ENCODE results near the gene MYCBPAP.

The MYCBPAP gene

GRCh38 chr17:50491505-50491904 lies 16.7 kb upstream of the MYCBPAP start:
- no peaks in the 10 kb centered on the region for H3K27me3 ChIP-seq (ENCODE audit: insufficient read depth, low read depth)
- H3K9ac ChIP-seq, result no peak overlapping the region
- TF ChIP-seq, protein P1, sequence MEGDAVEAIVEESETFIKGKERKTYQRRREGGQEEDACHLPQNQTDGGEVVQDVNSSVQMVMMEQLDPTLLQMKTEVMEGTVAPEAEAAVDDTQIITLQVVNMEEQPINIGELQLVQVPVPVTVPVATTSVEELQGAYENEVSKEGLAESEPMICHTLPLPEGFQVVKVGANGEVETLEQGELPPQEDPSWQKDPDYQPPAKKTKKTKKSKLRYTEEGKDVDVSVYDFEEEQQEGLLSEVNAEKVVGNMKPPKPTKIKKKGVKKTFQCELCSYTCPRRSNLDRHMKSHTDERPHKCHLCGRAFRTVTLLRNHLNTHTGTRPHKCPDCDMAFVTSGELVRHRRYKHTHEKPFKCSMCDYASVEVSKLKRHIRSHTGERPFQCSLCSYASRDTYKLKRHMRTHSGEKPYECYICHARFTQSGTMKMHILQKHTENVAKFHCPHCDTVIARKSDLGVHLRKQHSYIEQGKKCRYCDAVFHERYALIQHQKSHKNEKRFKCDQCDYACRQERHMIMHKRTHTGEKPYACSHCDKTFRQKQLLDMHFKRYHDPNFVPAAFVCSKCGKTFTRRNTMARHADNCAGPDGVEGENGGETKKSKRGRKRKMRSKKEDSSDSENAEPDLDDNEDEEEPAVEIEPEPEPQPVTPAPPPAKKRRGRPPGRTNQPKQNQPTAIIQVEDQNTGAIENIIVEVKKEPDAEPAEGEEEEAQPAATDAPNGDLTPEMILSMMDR (conservative IDR thresholded peaks at IDR 0.05; ENCODE audit: low read depth, low read length), result no peak
- peaks cover 9% of the 10 kb centered on the region for H3K4me1 ChIP-seq (ENCODE audit: low read depth, poor library complexity, severe bottlenecking)
- no peak overlapping the region for H3K27ac ChIP-seq
- H3K4me2 ChIP-seq, result no peak overlapping the region
- no peaks in the 10 kb centered on the region; the same call in 1 of the 2 replicates for H4K20me1 ChIP-seq (ENCODE audit: insufficient read depth)
- no peak overlapping the region for H3K4me3 ChIP-seq (IDR thresholded peaks at IDR 0.05; ENCODE audit: insufficient read depth, low read depth, low read length)
- H2AFZ ChIP-seq (ENCODE audit: low read depth), result no peak overlapping the region
- no peaks in the 10 kb centered on the region for H3K79me2 ChIP-seq (ENCODE audit: insufficient read depth, low read depth)
- no peaks in the 10 kb centered on the region for H3K36me3 ChIP-seq (ENCODE audit: insufficient read depth)

- H3K36me3 ChIP-seq (ENCODE audit: insufficient read depth), result no peaks in the 10 kb centered on the region
- H3K79me2 ChIP-seq (ENCODE audit: insufficient read depth, low read depth), result no peaks in the 10 kb centered on the region
- no peak overlapping the region for H3K4me2 ChIP-seq
- TF ChIP-seq, protein P1 (conservative IDR thresholded peaks at IDR 0.05; ENCODE audit: low read depth, low read length), result no peak
- H4K20me1 ChIP-seq (ENCODE audit: insufficient read depth), result no peaks in the 10 kb centered on the region; the same call in 1 of the 2 replicates
- no peaks in the 10 kb centered on the region for H3K27me3 ChIP-seq (ENCODE audit: insufficient read depth, low read depth)
- no peak overlapping the region for H3K4me3 ChIP-seq (IDR thresholded peaks at IDR 0.05; ENCODE audit: insufficient read depth, low read depth, low read length)
- H3K27ac ChIP-seq, result no peak overlapping the region
- H2AFZ ChIP-seq (ENCODE audit: low read depth), result no peak overlapping the region
- peaks cover 9% of the 10 kb centered on the region for H3K4me1 ChIP-seq (ENCODE audit: low read depth, poor library complexity, severe bottlenecking)
- no peak overlapping the region for H3K9ac ChIP-seq
Measured at GRCh38 chr17:50492214-50492613, 16.0 kb upstream of the MYCBPAP start.

- Histone ChIP-seq H3K36me3 (ENCODE audit: insufficient read depth) (no peaks in the 10 kb centered on the region), H2AFZ (ENCODE audit: low read depth) (no peak overlapping the region), H3K4me1 (ENCODE audit: low read depth, poor library complexity, severe bottlenecking) (peaks cover 9% of the 10 kb centered on the region), H4K20me1 (ENCODE audit: insufficient read depth) (no peaks in the 10 kb centered on the region; the same call in 1 of the 2 replicates), H3K9ac (no peak overlapping the region), H3K79me2 (ENCODE audit: insufficient read depth, low read depth) (no peaks in the 10 kb centered on the region), H3K4me3 (IDR thresholded peaks at IDR 0.05; ENCODE audit: insufficient read depth, low read depth, low read length) (no peak overlapping the region), H3K27me3 (ENCODE audit: insufficient read depth, low read depth) (no peaks in the 10 kb centered on the region), H3K27ac (no peak overlapping the region), H3K4me2 (no peak overlapping the region)
- TF ChIP-seq, protein P1 (conservative IDR thresholded peaks at IDR 0.05; ENCODE audit: low read depth, low read length), result no peak
Measured at GRCh38 chr17:50493744-50494143, 14.5 kb upstream of the MYCBPAP start.

- H3K79me2 ChIP-seq (ENCODE audit: insufficient read depth, low read depth), result no peaks in the 10 kb centered on the region
- H2AFZ ChIP-seq (ENCODE audit: low read depth), result no peak overlapping the region
- H3K4me3 ChIP-seq (IDR thresholded peaks at IDR 0.05; ENCODE audit: insufficient read depth, low read depth, low read length), result no peak overlapping the region
- no peak overlapping the region for H3K9ac ChIP-seq
- H3K36me3 ChIP-seq (ENCODE audit: insufficient read depth), result no peaks in the 10 kb centered on the region
- TF ChIP-seq, protein P1 (conservative IDR thresholded peaks at IDR 0.05; ENCODE audit: low read depth, low read length), result no peak
- peaks cover 9% of the 10 kb centered on the region for H3K4me1 ChIP-seq (ENCODE audit: low read depth, poor library complexity, severe bottlenecking)
- H4K20me1 ChIP-seq (ENCODE audit: insufficient read depth), result no peaks in the 10 kb centered on the region; the same call in 1 of the 2 replicates
- H3K27ac ChIP-seq, result no peak overlapping the region
- H3K27me3 ChIP-seq (ENCODE audit: insufficient read depth, low read depth), result no peaks in the 10 kb centered on the region
- H3K4me2 ChIP-seq, result no peak overlapping the region
Measured at GRCh38 chr17:50495217-50495823, 12.9 kb upstream of the MYCBPAP start.
